GM20000 (cell line): ENCODE measurements around the gene NOC2L.

ENCODE experiments used
- DNase-seq: peaks from one replicate; pipeline ENCODE4 v3.0.0; 2012; ENCODE audit warnings: low spot score
- CTCF ChIP-seq: IDR thresholded peaks from 2 replicates; pipeline ENCODE4 v1.5.1; 2012; ENCODE audit warnings: mild to moderate bottlenecking, control low read depth; ENCODE audit errors: extremely low read depth, missing control alignments

Gene NOC2L

GRCh38 chr1:905811-906599 lies 53.1 kb downstream of the NOC2L start:
- no peak for TF ChIP-seq CTCF

GRCh38 chr1:905071-905749 lies 53.8 kb downstream of the NOC2L start:
- no peak for TF ChIP-seq CTCF

More at GRCh38 chr1:905811-906599, 53.1 kb downstream of the NOC2L start:
- peak; percentile 37 for DNase-seq

GRCh38 chr1:904310-904950 lies 54.6 kb downstream of the NOC2L start:
- DNase-seq: peak; percentile 97
- peak; percentile 97 for TF ChIP-seq CTCF

More at GRCh38 chr1:905071-905749, 53.8 kb downstream of the NOC2L start:
- peak; percentile 78 for DNase-seq

- DNase-seq: peak; percentile 14
- TF ChIP-seq CTCF: no peak
Observed at GRCh38 chr1:903721-904271, 55.3 kb downstream of the NOC2L start.

- DNase-seq: peak; percentile 5
- TF ChIP-seq CTCF: no peak
Observed at GRCh38 chr1:903305-903704, 55.8 kb downstream of the NOC2L start.

GRCh38 chr1:902802-903201 lies 56.3 kb downstream of the NOC2L start:
- no peak for DNase-seq
- no peak for TF ChIP-seq CTCF
